Mesothelial cell of epicardium (in vitro differentiated cells): ENCODE results near the gene GID8. TPM values are rescaled to one million over a fixed set of nuclear protein-coding genes. Genes with fewer than 3 reads are reported as not detected.

ENCODE experiments used
- DNase-seq, 2 experiments: peaks; one replicate each; pipeline ENCODE4 v3.0.0; 2021; ENCODE audit warnings: low spot score in 2 of 2; ENCODE audit not compliant: unreplicated experiment in 2 of 2
- H3K27ac Mint-ChIP-seq: 2 replicates; pipeline ENCODE4 v1.8.0; 2021; ENCODE audit warnings: mixed read lengths
- H3K27me3 Mint-ChIP-seq: 2 replicates; pipeline ENCODE4 v1.8.0; 2021; ENCODE audit warnings: low read depth, mixed read lengths
- H3K36me3 Mint-ChIP-seq: 2 replicates; pipeline ENCODE4 v1.8.0; 2021; ENCODE audit warnings: mixed read lengths
- H3K4me1 Mint-ChIP-seq: 2 replicates; pipeline ENCODE4 v1.8.0; 2021; ENCODE audit warnings: mixed read lengths
- H3K4me3 Mint-ChIP-seq: 2 replicates; pipeline ENCODE4 v1.8.0; 2021; ENCODE audit warnings: mild to moderate bottlenecking, moderate library complexity, mixed read lengths
- H3K9me3 Mint-ChIP-seq: 2 replicates; pipeline ENCODE4 v1.8.0; 2021; ENCODE audit warnings: mixed read lengths
- CTCF ChIP-seq: fragments of 200-600 bp; sonication (generic); IDR thresholded peaks from one replicate; pipeline ENCODE4 v1.5.0; 2021; ENCODE audit warnings: antibody characterized with exemption; ENCODE audit not compliant: unreplicated experiment
- total RNA-seq: library from RNA; stranded (reverse); gene quantifications from 3 replicates; pipeline ENCODE4 v1.2.1, GENCODE V29; 2021

The GID8 gene
- total RNA-seq, 1 donor from 2014 or later, result 57.9 TPM

DNA sequence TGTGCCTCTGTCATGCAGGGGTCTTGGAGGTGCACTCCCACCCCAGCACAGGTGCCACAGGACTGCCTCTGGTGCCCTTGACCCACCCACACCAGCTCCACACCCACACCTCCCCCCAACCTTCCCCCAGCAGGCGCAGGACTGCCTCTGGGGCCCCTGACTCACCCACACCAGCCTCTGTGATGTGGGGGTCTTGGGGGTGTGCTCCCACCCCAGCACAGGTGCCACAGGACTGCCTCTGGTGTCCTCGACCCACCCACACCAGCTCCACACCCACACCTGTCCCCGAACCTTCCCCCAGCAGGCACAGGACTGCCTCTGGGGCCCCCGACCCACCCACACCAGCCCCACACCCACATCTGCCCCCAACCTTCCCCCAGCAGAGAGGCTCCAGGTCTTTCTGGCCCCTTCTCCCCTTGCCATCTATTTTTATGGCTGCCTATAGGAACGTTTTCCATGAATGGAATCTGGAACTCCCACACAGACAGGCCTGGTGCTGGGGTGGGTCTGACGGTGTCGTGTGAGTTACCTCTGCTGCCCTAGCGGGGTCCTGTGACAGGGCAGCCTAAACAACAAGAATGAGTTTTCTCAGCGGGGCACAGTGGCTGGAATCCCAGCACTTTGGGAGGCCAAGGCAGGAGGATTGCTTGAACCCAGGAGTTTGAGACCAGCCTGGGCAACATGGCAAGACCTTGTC is 38.0 kb downstream of the GID8 start:
- Mint-ChIP-seq H3K36me3 (no peaks in the 10 kb centered on the region), H3K9me3 (no peaks in the 10 kb centered on the region), H3K27me3 (peaks cover 91% of the 10 kb centered on the region), H3K27ac (no peak overlapping the region), H3K4me1 (peaks cover 6% of the 10 kb centered on the region), H3K4me3 (no peak overlapping the region)
- no peak for DNase-seq
- TF ChIP-seq CTCF, result no peak

DNA sequence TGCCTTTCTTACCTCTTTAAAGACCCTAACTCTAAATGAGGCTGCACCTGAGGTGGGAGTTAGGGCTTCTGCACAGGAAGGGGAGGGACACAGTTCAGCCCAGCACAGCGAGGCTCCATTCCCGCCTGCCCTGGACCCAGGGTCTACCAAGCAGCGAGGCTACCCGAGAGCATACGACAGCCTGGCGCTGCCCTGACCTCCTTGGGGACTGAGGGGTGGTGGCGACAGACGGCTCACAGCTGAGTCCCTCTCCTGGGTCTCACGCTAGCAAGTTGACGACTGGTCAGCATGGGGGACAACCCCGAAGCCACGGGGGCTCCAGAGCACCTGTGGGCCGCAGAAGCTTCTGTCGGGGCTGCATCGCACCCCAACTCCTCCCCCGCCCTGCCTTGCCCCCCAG is 38.9 kb downstream of the GID8 start:
- Mint-ChIP-seq H3K36me3 (no peaks in the 10 kb centered on the region), H3K4me3 (no peak overlapping the region), H3K9me3 (no peaks in the 10 kb centered on the region), H3K27me3 (peaks cover 92% of the 10 kb centered on the region), H3K4me1 (peaks cover 6% of the 10 kb centered on the region), H3K27ac (no peak overlapping the region)
- no peak for TF ChIP-seq CTCF
- DNase-seq, result no peak

DNA sequence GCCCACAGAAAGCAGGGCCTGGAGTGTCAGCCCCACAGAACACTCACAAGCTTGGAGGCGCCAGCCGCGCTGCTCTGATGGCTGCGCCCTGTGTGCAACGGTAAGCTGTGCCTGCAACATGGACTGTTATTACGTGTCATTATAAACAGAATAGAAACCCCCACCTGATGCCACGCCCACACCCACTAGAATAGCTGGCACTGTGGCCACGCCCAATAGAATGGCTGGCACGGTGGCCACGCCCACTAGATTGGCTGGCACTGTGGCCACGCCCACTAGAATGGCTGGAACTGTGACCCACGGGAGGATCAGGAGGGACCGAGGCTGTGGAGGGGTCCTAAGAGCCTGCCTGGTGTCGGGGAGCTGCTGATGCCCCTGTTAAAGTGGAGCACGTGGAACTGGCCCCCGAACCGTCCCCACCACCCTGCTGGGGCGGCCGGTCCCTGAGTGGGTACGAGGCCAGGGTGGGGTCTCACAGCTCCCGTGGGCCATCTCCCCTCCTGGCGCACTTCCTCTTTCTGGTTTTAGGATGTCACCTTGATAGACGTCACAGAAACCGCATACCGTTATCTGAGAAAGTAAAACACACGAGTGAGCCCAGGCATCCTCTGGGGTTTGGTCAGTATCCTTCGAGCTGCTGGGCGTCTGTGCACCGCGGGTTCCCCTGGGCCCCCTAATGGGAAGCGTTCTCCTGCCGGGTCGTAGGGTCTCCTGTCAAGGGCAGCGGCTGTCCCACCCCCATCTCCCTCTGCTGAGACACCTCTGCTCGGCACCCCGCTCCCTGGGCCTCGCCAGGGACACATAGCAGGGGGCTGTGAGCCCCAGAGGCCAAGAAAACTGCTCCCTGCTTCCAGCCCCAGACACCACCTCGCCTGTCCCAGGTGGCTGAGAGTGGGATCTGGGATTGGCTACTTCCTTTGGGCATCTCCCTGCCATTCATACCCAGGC is 39.9 kb downstream of the GID8 start:
- Mint-ChIP-seq H3K4me3 (no peak overlapping the region), H3K27me3 (peaks cover 89% of the 10 kb centered on the region), H3K9me3 (no peaks in the 10 kb centered on the region), H3K27ac (no peak overlapping the region), H3K4me1 (peaks cover 3% of the 10 kb centered on the region), H3K36me3 (no peaks in the 10 kb centered on the region)
- DNase-seq, result no peak
- TF ChIP-seq CTCF, result no peak

DNA sequence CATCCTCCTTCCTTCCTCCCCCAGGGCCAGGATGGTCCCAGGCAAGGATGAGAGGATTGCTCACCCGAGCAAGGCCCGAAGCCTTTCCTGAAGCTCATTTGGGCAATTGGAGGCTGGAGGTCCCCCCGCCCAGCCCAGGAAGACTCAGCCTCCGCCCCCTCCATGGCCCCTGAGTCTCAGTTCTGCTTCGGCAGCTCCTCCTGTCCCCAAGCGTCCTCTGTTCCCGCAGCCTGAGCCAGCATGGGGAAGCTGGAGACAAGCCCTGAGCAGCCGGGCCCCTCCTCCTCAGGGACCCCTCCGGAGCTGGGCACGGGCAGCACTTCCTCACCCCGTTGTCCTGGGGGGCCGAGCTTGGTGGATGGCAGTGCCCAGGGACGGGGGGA is 40.6 kb downstream of the GID8 start:
- TF ChIP-seq CTCF, result no peak
- peaks cover 86% of the 10 kb centered on the region for H3K27me3 Mint-ChIP-seq
- no peaks in the 10 kb centered on the region for H3K36me3 Mint-ChIP-seq
- H3K4me3 Mint-ChIP-seq, result no peak overlapping the region
- no peak for DNase-seq
- H3K27ac Mint-ChIP-seq, result no peak overlapping the region
- H3K4me1 Mint-ChIP-seq, result peaks cover 3% of the 10 kb centered on the region
- H3K9me3 Mint-ChIP-seq, result no peaks in the 10 kb centered on the region

GRCh38 chr20:62979310-62979709 is 41.4 kb downstream of the GID8 start:
- no peak overlapping the region for H3K27ac Mint-ChIP-seq
- TF ChIP-seq CTCF, result no peak
- no peak overlapping the region for H3K4me3 Mint-ChIP-seq
- H3K27me3 Mint-ChIP-seq, result peaks cover 86% of the 10 kb centered on the region
- peaks cover 4% of the 10 kb centered on the region for H3K4me1 Mint-ChIP-seq
- no peaks in the 10 kb centered on the region for H3K36me3 Mint-ChIP-seq
- H3K9me3 Mint-ChIP-seq, result no peaks in the 10 kb centered on the region
- DNase-seq, result no peak
